ENCODE data around the gene OSBPL1A. TPM values are rescaled to one million over a fixed set of nuclear protein-coding genes. Genes with fewer than 3 reads are reported as not detected.
A peak's percentile ranks its signal among the peaks of the same experiment; 100 is the strongest.

The OSBPL1A gene
- total RNA-seq, 6 experiments from 2014 or later = 4.1 to 14.6 (median 14.0) TPM

GRCh38 chr18:24270358-24270936 is 127.2 kb downstream of the OSBPL1A start:
- 18% methylated on average over 4 of the region's 4 CpGs for WGBS (ENCODE audit: insufficient coverage, low coverage, low lambda C conversion rate, missing lambda C conversion rate)
- DNase-seq (no peak), ATAC-seq (no peak)
- Histone ChIP-seq H3K27ac (peak overlapping the region in 1 of 3 donors; percentile 93), H3K36me3 (no peaks in the 10 kb centered on the region), H3K27me3 (no peaks in the 10 kb centered on the region), H3K4me1 (peaks cover 0 to 12% (median 3%) of the 10 kb centered on the region in 4 donors), H3K9me3 (no peaks in the 10 kb centered on the region), H3K4me3 (peak overlapping the region in 2 of 3 donors; percentile 71 to 81)
- no peak for TF ChIP-seq POLR2A (IDR thresholded peaks at IDR 0.05)
- TF ChIP-seq CTCF (IDR thresholded peaks at IDR 0.05) = no peak
- intact Hi-C loops (cut with DNase I) = no loop called here

- H3K36me3 ChIP-seq = no peaks in the 10 kb centered on the region
- DNase-seq = no peak
- no peak for ATAC-seq
- intact Hi-C loops (cut with DNase I) = no loop called here
- no peak overlapping the region for H3K4me3 ChIP-seq
- H3K27me3 ChIP-seq = no peaks in the 10 kb centered on the region
- 88% methylated on average over 10 of the region's 10 CpGs for WGBS (ENCODE audit: insufficient coverage, low coverage, low lambda C conversion rate, missing lambda C conversion rate)
- peaks cover 0 to 12% (median 3%) of the 10 kb centered on the region in 4 donors for H3K4me1 ChIP-seq
- H3K9me3 ChIP-seq = no peaks in the 10 kb centered on the region
- TF ChIP-seq CTCF (IDR thresholded peaks at IDR 0.05) (no peak), POLR2A (IDR thresholded peaks at IDR 0.05) (no peak)
- no peak overlapping the region for H3K27ac ChIP-seq
Measured at GRCh38 chr18:24268784-24269550, 128.7 kb downstream of the OSBPL1A start.

GRCh38 chr18:24267878-24268277 is 129.7 kb downstream of the OSBPL1A start:
- Histone ChIP-seq H3K9me3 (no peaks in the 10 kb centered on the region), H3K4me3 (no peak overlapping the region), H3K4me1 (peaks cover 0 to 12% (median 3%) of the 10 kb centered on the region in 4 donors), H3K36me3 (no peaks in the 10 kb centered on the region), H3K27ac (no peak overlapping the region), H3K27me3 (no peaks in the 10 kb centered on the region)
- no peak for DNase-seq
- intact Hi-C loops (cut with DNase I) = no loop called here
- no peak for TF ChIP-seq POLR2A (IDR thresholded peaks at IDR 0.05)
- TF ChIP-seq CTCF (IDR thresholded peaks at IDR 0.05) = no peak
- 71% methylated on average over 1 of the region's 1 CpG for WGBS (ENCODE audit: insufficient coverage, low coverage, low lambda C conversion rate, missing lambda C conversion rate)
- no peak for ATAC-seq

GRCh38 chr18:24266131-24266530 is 131.5 kb downstream of the OSBPL1A start:
- intact Hi-C loops (cut with DNase I) = no loop called here
- H3K4me3 ChIP-seq = no peak overlapping the region
- DNase-seq = no peak
- H3K4me1 ChIP-seq = peaks cover 0 to 8% (median 0%) of the 10 kb centered on the region in 4 donors
- ATAC-seq = no peak
- 90% methylated on average over 1 of the region's 1 CpG for WGBS (ENCODE audit: insufficient coverage, low coverage, low lambda C conversion rate, missing lambda C conversion rate)
- H3K36me3 ChIP-seq = no peaks in the 10 kb centered on the region
- TF ChIP-seq POLR2A (IDR thresholded peaks at IDR 0.05) (no peak), CTCF (IDR thresholded peaks at IDR 0.05) (no peak)
- H3K27me3 ChIP-seq = no peaks in the 10 kb centered on the region
- no peak overlapping the region for H3K27ac ChIP-seq
- H3K9me3 ChIP-seq = no peaks in the 10 kb centered on the region

Measured in right lobe of liver (tissue), 6 donors.